GM23338 (cell line): ENCODE results near the gene FBXL17. TPM values are rescaled to one million over a fixed set of nuclear protein-coding genes. Genes with fewer than 3 reads are reported as not detected.

ENCODE experiments used
- ATAC-seq: fragments of 200-7000 bp; cut with Tn5 transposase; 3 replicates; pipeline ENCODE4 v1.9.1; 2020
- DNase-seq: peaks from one replicate; pipeline ENCODE4 v3.0.0-alpha.2; 2015; ENCODE audit warnings: low spot score
- H2AFZ ChIP-seq: fragments of 200-600 bp; sonication (generic); 2 replicates; pipeline ENCODE4 v1.8.0; 2016; ENCODE audit warnings: antibody characterized with exemption, mild to moderate bottlenecking, moderate library complexity
- H3F3A ChIP-seq: fragments of 200-600 bp; sonication (generic); replicated peaks from 2 replicates; pipeline ENCODE4 v1.8.0; 2017; ENCODE audit warnings: antibody characterized with exemption, mixed run types, low read depth
- H3K27ac ChIP-seq: fragments of 200-600 bp; sonication (generic); 2 replicates; pipeline ENCODE4 v1.6.1; 2016; ENCODE audit warnings: low read depth
- H3K27me3 ChIP-seq: fragments of 200-600 bp; sonication (generic); 2 replicates; pipeline ENCODE4 v1.8.0; 2016; ENCODE audit warnings: mild to moderate bottlenecking, mixed run types, moderate library complexity; ENCODE audit not compliant: insufficient read depth
- H3K36me3 ChIP-seq: fragments of 200-600 bp; sonication (generic); 2 replicates; pipeline ENCODE4 v1.8.0; 2016; ENCODE audit warnings: mild to moderate bottlenecking; ENCODE audit not compliant: insufficient read depth
- H3K4me1 ChIP-seq: fragments of 200-600 bp; sonication (generic); 2 replicates; pipeline ENCODE4 v1.8.0; 2016; ENCODE audit warnings: mild to moderate bottlenecking, moderate library complexity; ENCODE audit not compliant: insufficient read depth
- H3K4me2 ChIP-seq: fragments of 200-600 bp; sonication (generic); 2 replicates; pipeline ENCODE4 v1.7.1; 2017; ENCODE audit warnings: mixed run types
- H3K4me3 ChIP-seq: fragments of 200-600 bp; sonication (generic); 2 replicates; pipeline ENCODE4 v1.6.1; 2016; ENCODE audit warnings: mixed run types
- H3K79me2 ChIP-seq: fragments of 200-600 bp; sonication (generic); replicated peaks from 2 replicates; pipeline ENCODE4 v1.8.0; 2017; ENCODE audit warnings: mild to moderate bottlenecking; ENCODE audit not compliant: insufficient read depth
- H3K9me2 ChIP-seq: fragments of 200-600 bp; sonication (generic); 2 replicates; pipeline ENCODE4 v1.8.0; 2017; ENCODE audit not compliant: insufficient read depth
- H4K20me1 ChIP-seq: fragments of 200-600 bp; sonication (generic); replicated peaks from 2 replicates; pipeline ENCODE4 v1.8.0; 2017; ENCODE audit warnings: mild to moderate bottlenecking; ENCODE audit not compliant: insufficient read depth
- H3K27ac Mint-ChIP-seq: 2 replicates; pipeline ENCODE4 v1.8.0; 2020; ENCODE audit warnings: inconsistent platforms, mild to moderate bottlenecking, moderate library complexity, mixed read lengths
- H3K27me3 Mint-ChIP-seq: 3 replicates; pipeline ENCODE4 v1.8.0; 2022; ENCODE audit warnings: low read depth, mild to moderate bottlenecking, moderate library complexity, mixed read lengths, inconsistent platforms; ENCODE audit not compliant: insufficient read depth, poor library complexity
- H3K36me3 Mint-ChIP-seq: 3 replicates; pipeline ENCODE4 v1.8.0; 2021; ENCODE audit warnings: low read depth, mild to moderate bottlenecking, inconsistent platforms, moderate library complexity, mixed read lengths
- H3K4me1 Mint-ChIP-seq: 3 replicates; pipeline ENCODE4 v1.8.0; 2020; ENCODE audit warnings: mild to moderate bottlenecking, inconsistent platforms, mixed read lengths
- H3K4me3 Mint-ChIP-seq: 3 replicates; pipeline ENCODE4 v1.8.0; 2021; ENCODE audit warnings: moderate library complexity, mild to moderate bottlenecking, inconsistent platforms, mixed read lengths
- H3K9me3 Mint-ChIP-seq: 3 replicates; pipeline ENCODE4 v1.8.0; 2020; ENCODE audit warnings: moderate library complexity, mild to moderate bottlenecking, inconsistent platforms, mixed read lengths
- CREB1 ChIP-seq: fragments of 250-450 bp; sonication (Bioruptor Pico); IDR thresholded peaks from 2 replicates; pipeline ENCODE4 v1.5.0; 2020; ENCODE audit warnings: low read depth, mild to moderate bottlenecking, moderate library complexity
- EZH2 ChIP-seq: fragments of 200-600 bp; sonication (generic); IDR thresholded peaks from one replicate; pipeline ENCODE4 v1.8.0; 2017; ENCODE audit warnings: antibody characterized with exemption, mild to moderate bottlenecking, low read depth; ENCODE audit not compliant: unreplicated experiment
- EZH2phosphoT487 ChIP-seq: fragments of 200-600 bp; sonication (generic); IDR thresholded peaks from one replicate; pipeline ENCODE4 v1.8.1; 2018; ENCODE audit warnings: antibody characterized with exemption; ENCODE audit not compliant: unreplicated experiment
- JUNB ChIP-seq: IDR thresholded peaks from one replicate; pipeline ENCODE4 v1.6.1; 2016; ENCODE audit warnings: antibody characterized with exemption; ENCODE audit not compliant: unreplicated experiment
- NANOG ChIP-seq: IDR thresholded peaks from 2 replicates; pipeline ENCODE4 v1.6.1; 2016; ENCODE audit warnings: antibody characterized with exemption, borderline replicate concordance
- POLR2AphosphoS5 ChIP-seq: IDR thresholded peaks from 2 replicates; pipeline ENCODE4 v1.6.1; 2016; ENCODE audit warnings: antibody characterized with exemption, low read depth
- STAT1 ChIP-seq: IDR thresholded peaks from one replicate; pipeline ENCODE4 v1.6.1; 2016; ENCODE audit warnings: antibody characterized with exemption; ENCODE audit not compliant: unreplicated experiment
- ZNF114 ChIP-seq: fragments of 250-450 bp; sonication (Bioruptor Pico); IDR thresholded peaks from 2 replicates; pipeline ENCODE4 v1.5.0; 2020; ENCODE audit warnings: mild to moderate bottlenecking, moderate library complexity
- ZNF331 ChIP-seq: fragments of 250-450 bp; sonication (Bioruptor Pico); IDR thresholded peaks from 2 replicates; pipeline ENCODE4 v1.5.0; 2020; ENCODE audit warnings: low read depth, mild to moderate bottlenecking, moderate library complexity
- polyA plus RNA-seq: library from polyadenylated mRNA; unstranded; fragments of >200 nt; fragmentation: Nextera tagmentation; extraction: Ambion mirVana; gene quantifications from 2 replicates; pipeline ENCODE4 v1.2.1, GENCODE V29; 2016
- total RNA-seq: library from RNA; depleted of rRNA; stranded (reverse); fragments of >200 nt; shearing (Covaris generic); gene quantifications from 2 replicates; pipeline ENCODE4 v1.2.3, GENCODE V29; 2014
- TF ChIP-seq, protein P1 (sequence below): fragments of 250-450 bp; sonication (Bioruptor Pico); IDR thresholded peaks from 2 replicates; pipeline ENCODE4 v1.5.0; 2020; ENCODE audit warnings: mild to moderate bottlenecking, moderate library complexity
- TF ChIP-seq, protein P2 (sequence below): IDR thresholded peaks from 2 replicates; pipeline ENCODE4 v1.6.1; 2016; ENCODE audit warnings: antibody characterized with exemption
- TF ChIP-seq, protein P3 (sequence below): IDR thresholded peaks from one replicate; pipeline ENCODE4 v1.6.1; 2018; ENCODE audit warnings: antibody characterized with exemption; ENCODE audit not compliant: unreplicated experiment
- TF ChIP-seq, protein P4 (sequence below), 2 experiments: fragments of 200-600 bp in 1 of 2; sonication (generic) in 1 of 2; conservative IDR thresholded peaks; 2 replicates each; pipeline versions ENCODE4 v1.5.1 to v1.6.1; 2016 to 2017; ENCODE audit warnings: antibody characterized with exemption in 2 of 2, low read depth in 2 of 2, mild to moderate bottlenecking in 2 of 2, moderate library complexity in 1 of 2

Gene FBXL17
- total and polyA plus RNA-seq, 2 experiments from 2014 or later, result 2.0 to 2.7 TPM

DNA sequence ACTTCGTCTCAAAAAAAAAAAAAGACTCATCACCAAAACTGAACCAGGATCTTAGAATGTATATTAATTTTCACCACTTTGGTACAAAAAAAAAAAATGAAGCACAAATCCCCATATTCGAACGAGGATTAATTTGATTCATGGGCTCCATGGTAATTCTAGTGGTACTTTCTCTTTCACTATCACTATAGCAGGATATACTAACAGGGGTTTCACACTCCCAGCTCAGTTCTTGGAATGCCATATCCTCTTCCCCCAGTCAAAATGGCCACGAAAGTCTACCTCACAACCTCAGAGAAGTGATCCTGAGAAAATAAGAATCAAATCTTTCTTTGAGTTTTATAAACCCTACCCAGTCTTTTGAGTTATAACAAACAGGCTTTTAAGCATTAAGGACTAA, 235.7 kb downstream of the FBXL17 start:
- Histone ChIP-seq H3K9me2 (no peaks in the 10 kb centered on the region), H2AFZ (no peak overlapping the region), H3K4me2 (no peak overlapping the region), H3K79me2 (no peaks in the 10 kb centered on the region), H3F3A (no peaks in the 10 kb centered on the region), H4K20me1 (no peaks in the 10 kb centered on the region), H3K4me1 (no peaks in the 10 kb centered on the region), H3K36me3 (no peaks in the 10 kb centered on the region), H3K27me3 (no peaks in the 10 kb centered on the region), H3K4me3 (no peak overlapping the region), H3K27ac (no peak overlapping the region)
- no peak overlapping the region for H3K27ac Mint-ChIP-seq
- H3K4me1 Mint-ChIP-seq, result no peaks in the 10 kb centered on the region
- no peak overlapping the region for H3K4me3 Mint-ChIP-seq
- TF ChIP-seq EZH2, result no peak
- no peak for TF ChIP-seq STAT1
- TF ChIP-seq, protein P1, sequence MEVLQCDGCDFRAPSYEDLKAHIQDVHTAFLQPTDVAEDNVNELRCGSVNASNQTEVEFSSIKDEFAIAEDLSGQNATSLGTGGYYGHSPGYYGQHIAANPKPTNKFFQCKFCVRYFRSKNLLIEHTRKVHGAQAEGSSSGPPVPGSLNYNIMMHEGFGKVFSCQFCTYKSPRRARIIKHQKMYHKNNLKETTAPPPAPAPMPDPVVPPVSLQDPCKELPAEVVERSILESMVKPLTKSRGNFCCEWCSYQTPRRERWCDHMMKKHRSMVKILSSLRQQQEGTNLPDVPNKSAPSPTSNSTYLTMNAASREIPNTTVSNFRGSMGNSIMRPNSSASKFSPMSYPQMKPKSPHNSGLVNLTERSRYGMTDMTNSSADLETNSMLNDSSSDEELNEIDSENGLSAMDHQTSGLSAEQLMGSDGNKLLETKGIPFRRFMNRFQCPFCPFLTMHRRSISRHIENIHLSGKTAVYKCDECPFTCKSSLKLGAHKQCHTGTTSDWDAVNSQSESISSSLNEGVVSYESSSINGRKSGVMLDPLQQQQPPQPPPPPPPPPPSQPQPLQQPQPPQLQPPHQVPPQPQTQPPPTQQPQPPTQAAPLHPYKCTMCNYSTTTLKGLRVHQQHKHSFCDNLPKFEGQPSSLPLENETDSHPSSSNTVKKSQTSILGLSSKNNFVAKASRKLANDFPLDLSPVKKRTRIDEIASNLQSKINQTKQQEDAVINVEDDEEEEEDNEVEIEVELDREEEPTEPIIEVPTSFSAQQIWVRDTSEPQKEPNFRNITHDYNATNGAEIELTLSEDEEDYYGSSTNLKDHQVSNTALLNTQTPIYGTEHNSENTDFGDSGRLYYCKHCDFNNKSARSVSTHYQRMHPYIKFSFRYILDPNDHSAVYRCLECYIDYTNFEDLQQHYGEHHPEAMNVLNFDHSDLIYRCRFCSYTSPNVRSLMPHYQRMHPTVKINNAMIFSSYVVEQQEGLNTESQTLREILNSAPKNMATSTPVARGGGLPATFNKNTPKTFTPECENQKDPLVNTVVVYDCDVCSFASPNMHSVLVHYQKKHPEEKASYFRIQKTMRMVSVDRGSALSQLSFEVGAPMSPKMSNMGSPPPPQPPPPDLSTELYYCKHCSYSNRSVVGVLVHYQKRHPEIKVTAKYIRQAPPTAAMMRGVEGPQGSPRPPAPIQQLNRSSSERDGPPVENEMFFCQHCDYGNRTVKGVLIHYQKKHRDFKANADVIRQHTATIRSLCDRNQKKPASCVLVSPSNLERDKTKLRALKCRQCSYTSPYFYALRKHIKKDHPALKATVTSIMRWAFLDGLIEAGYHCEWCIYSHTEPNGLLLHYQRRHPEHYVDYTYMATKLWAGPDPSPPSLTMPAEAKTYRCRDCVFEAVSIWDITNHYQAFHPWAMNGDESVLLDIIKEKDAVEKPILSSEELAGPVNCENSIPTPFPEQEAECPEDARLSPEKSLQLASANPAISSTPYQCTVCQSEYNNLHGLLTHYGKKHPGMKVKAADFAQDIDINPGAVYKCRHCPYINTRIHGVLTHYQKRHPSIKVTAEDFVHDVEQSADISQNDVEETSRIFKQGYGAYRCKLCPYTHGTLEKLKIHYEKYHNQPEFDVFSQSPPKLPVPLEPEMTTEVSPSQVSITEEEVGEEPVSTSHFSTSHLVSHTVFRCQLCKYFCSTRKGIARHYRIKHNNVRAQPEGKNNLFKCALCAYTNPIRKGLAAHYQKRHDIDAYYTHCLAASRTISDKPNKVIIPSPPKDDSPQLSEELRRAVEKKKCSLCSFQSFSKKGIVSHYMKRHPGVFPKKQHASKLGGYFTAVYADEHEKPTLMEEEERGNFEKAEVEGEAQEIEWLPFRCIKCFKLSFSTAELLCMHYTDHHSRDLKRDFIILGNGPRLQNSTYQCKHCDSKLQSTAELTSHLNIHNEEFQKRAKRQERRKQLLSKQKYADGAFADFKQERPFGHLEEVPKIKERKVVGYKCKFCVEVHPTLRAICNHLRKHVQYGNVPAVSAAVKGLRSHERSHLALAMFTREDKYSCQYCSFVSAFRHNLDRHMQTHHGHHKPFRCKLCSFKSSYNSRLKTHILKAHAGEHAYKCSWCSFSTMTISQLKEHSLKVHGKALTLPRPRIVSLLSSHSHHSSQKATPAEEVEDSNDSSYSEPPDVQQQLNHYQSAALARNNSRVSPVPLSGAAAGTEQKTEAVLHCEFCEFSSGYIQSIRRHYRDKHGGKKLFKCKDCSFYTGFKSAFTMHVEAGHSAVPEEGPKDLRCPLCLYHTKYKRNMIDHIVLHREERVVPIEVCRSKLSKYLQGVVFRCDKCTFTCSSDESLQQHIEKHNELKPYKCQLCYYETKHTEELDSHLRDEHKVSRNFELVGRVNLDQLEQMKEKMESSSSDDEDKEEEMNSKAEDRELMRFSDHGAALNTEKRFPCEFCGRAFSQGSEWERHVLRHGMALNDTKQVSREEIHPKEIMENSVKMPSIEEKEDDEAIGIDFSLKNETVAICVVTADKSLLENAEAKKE (CRISPR knock-in tag), result no peak
- TF ChIP-seq ZNF331 (CRISPR knock-in tag), result no peak
- no peak for TF ChIP-seq JUNB
- no peak for TF ChIP-seq ZNF114 (CRISPR knock-in tag)
- TF ChIP-seq EZH2phosphoT487, result no peak
- TF ChIP-seq, protein P2, sequence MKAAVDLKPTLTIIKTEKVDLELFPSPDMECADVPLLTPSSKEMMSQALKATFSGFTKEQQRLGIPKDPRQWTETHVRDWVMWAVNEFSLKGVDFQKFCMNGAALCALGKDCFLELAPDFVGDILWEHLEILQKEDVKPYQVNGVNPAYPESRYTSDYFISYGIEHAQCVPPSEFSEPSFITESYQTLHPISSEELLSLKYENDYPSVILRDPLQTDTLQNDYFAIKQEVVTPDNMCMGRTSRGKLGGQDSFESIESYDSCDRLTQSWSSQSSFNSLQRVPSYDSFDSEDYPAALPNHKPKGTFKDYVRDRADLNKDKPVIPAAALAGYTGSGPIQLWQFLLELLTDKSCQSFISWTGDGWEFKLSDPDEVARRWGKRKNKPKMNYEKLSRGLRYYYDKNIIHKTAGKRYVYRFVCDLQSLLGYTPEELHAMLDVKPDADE, result no peak
- TF ChIP-seq CREB1, result no peak
- TF ChIP-seq, protein P3, sequence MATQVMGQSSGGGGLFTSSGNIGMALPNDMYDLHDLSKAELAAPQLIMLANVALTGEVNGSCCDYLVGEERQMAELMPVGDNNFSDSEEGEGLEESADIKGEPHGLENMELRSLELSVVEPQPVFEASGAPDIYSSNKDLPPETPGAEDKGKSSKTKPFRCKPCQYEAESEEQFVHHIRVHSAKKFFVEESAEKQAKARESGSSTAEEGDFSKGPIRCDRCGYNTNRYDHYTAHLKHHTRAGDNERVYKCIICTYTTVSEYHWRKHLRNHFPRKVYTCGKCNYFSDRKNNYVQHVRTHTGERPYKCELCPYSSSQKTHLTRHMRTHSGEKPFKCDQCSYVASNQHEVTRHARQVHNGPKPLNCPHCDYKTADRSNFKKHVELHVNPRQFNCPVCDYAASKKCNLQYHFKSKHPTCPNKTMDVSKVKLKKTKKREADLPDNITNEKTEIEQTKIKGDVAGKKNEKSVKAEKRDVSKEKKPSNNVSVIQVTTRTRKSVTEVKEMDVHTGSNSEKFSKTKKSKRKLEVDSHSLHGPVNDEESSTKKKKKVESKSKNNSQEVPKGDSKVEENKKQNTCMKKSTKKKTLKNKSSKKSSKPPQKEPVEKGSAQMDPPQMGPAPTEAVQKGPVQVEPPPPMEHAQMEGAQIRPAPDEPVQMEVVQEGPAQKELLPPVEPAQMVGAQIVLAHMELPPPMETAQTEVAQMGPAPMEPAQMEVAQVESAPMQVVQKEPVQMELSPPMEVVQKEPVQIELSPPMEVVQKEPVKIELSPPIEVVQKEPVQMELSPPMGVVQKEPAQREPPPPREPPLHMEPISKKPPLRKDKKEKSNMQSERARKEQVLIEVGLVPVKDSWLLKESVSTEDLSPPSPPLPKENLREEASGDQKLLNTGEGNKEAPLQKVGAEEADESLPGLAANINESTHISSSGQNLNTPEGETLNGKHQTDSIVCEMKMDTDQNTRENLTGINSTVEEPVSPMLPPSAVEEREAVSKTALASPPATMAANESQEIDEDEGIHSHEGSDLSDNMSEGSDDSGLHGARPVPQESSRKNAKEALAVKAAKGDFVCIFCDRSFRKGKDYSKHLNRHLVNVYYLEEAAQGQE, result no peak
- TF ChIP-seq NANOG, result no peak
- TF ChIP-seq POLR2AphosphoS5, result no peak
- TF ChIP-seq, protein P4, sequence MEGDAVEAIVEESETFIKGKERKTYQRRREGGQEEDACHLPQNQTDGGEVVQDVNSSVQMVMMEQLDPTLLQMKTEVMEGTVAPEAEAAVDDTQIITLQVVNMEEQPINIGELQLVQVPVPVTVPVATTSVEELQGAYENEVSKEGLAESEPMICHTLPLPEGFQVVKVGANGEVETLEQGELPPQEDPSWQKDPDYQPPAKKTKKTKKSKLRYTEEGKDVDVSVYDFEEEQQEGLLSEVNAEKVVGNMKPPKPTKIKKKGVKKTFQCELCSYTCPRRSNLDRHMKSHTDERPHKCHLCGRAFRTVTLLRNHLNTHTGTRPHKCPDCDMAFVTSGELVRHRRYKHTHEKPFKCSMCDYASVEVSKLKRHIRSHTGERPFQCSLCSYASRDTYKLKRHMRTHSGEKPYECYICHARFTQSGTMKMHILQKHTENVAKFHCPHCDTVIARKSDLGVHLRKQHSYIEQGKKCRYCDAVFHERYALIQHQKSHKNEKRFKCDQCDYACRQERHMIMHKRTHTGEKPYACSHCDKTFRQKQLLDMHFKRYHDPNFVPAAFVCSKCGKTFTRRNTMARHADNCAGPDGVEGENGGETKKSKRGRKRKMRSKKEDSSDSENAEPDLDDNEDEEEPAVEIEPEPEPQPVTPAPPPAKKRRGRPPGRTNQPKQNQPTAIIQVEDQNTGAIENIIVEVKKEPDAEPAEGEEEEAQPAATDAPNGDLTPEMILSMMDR (conservative IDR thresholded peaks at IDR 0.05; ENCODE audit: low read depth in 2 of 2), result no peak
- no peak for DNase-seq
- no peaks in the 10 kb centered on the region for H3K36me3 Mint-ChIP-seq
- H3K27me3 Mint-ChIP-seq, result no peaks in the 10 kb centered on the region
- ATAC-seq, result no peak
- no peaks in the 10 kb centered on the region; the same call in 2 of the 3 replicates for H3K9me3 Mint-ChIP-seq
